GM23338 (cell line): ENCODE data around the gene NET1. TPM values are rescaled to one million over a fixed set of nuclear protein-coding genes. Genes with fewer than 3 reads are reported as not detected.

Experiments
- ATAC-seq: fragments of 200-7000 bp; cut with Tn5 transposase; 3 replicates; pipeline ENCODE4 v1.9.1; 2020
- DNase-seq: peaks from one replicate; pipeline ENCODE4 v3.0.0-alpha.2; 2015; ENCODE audit warnings: low spot score
- H2AFZ ChIP-seq: fragments of 200-600 bp; sonication (generic); 2 replicates; pipeline ENCODE4 v1.8.0; 2016; ENCODE audit warnings: antibody characterized with exemption, mild to moderate bottlenecking, moderate library complexity
- H3F3A ChIP-seq: fragments of 200-600 bp; sonication (generic); replicated peaks from 2 replicates; pipeline ENCODE4 v1.8.0; 2017; ENCODE audit warnings: antibody characterized with exemption, mixed run types, low read depth
- H3K27ac ChIP-seq: fragments of 200-600 bp; sonication (generic); 2 replicates; pipeline ENCODE4 v1.6.1; 2016; ENCODE audit warnings: low read depth
- H3K27me3 ChIP-seq: fragments of 200-600 bp; sonication (generic); 2 replicates; pipeline ENCODE4 v1.8.0; 2016; ENCODE audit warnings: mild to moderate bottlenecking, mixed run types, moderate library complexity; ENCODE audit not compliant: insufficient read depth
- H3K36me3 ChIP-seq: fragments of 200-600 bp; sonication (generic); 2 replicates; pipeline ENCODE4 v1.8.0; 2016; ENCODE audit warnings: mild to moderate bottlenecking; ENCODE audit not compliant: insufficient read depth
- H3K4me1 ChIP-seq: fragments of 200-600 bp; sonication (generic); 2 replicates; pipeline ENCODE4 v1.8.0; 2016; ENCODE audit warnings: mild to moderate bottlenecking, moderate library complexity; ENCODE audit not compliant: insufficient read depth
- H3K4me2 ChIP-seq: fragments of 200-600 bp; sonication (generic); 2 replicates; pipeline ENCODE4 v1.7.1; 2017; ENCODE audit warnings: mixed run types
- H3K4me3 ChIP-seq: fragments of 200-600 bp; sonication (generic); 2 replicates; pipeline ENCODE4 v1.6.1; 2016; ENCODE audit warnings: mixed run types
- H3K79me2 ChIP-seq: fragments of 200-600 bp; sonication (generic); replicated peaks from 2 replicates; pipeline ENCODE4 v1.8.0; 2017; ENCODE audit warnings: mild to moderate bottlenecking; ENCODE audit not compliant: insufficient read depth
- H3K9me2 ChIP-seq: fragments of 200-600 bp; sonication (generic); 2 replicates; pipeline ENCODE4 v1.8.0; 2017; ENCODE audit not compliant: insufficient read depth
- H4K20me1 ChIP-seq: fragments of 200-600 bp; sonication (generic); replicated peaks from 2 replicates; pipeline ENCODE4 v1.8.0; 2017; ENCODE audit warnings: mild to moderate bottlenecking; ENCODE audit not compliant: insufficient read depth
- H3K27ac Mint-ChIP-seq: 2 replicates; pipeline ENCODE4 v1.8.0; 2020; ENCODE audit warnings: inconsistent platforms, mild to moderate bottlenecking, moderate library complexity, mixed read lengths
- H3K27me3 Mint-ChIP-seq: 3 replicates; pipeline ENCODE4 v1.8.0; 2022; ENCODE audit warnings: low read depth, mild to moderate bottlenecking, moderate library complexity, mixed read lengths, inconsistent platforms; ENCODE audit not compliant: insufficient read depth, poor library complexity
- H3K36me3 Mint-ChIP-seq: 3 replicates; pipeline ENCODE4 v1.8.0; 2021; ENCODE audit warnings: low read depth, mild to moderate bottlenecking, inconsistent platforms, moderate library complexity, mixed read lengths
- H3K4me1 Mint-ChIP-seq: 3 replicates; pipeline ENCODE4 v1.8.0; 2020; ENCODE audit warnings: mild to moderate bottlenecking, inconsistent platforms, mixed read lengths
- H3K4me3 Mint-ChIP-seq: 3 replicates; pipeline ENCODE4 v1.8.0; 2021; ENCODE audit warnings: moderate library complexity, mild to moderate bottlenecking, inconsistent platforms, mixed read lengths
- H3K9me3 Mint-ChIP-seq: 3 replicates; pipeline ENCODE4 v1.8.0; 2020; ENCODE audit warnings: moderate library complexity, mild to moderate bottlenecking, inconsistent platforms, mixed read lengths
- CREB1 ChIP-seq: fragments of 250-450 bp; sonication (Bioruptor Pico); IDR thresholded peaks from 2 replicates; pipeline ENCODE4 v1.5.0; 2020; ENCODE audit warnings: low read depth, mild to moderate bottlenecking, moderate library complexity
- EZH2 ChIP-seq: fragments of 200-600 bp; sonication (generic); IDR thresholded peaks from one replicate; pipeline ENCODE4 v1.8.0; 2017; ENCODE audit warnings: antibody characterized with exemption, mild to moderate bottlenecking, low read depth; ENCODE audit not compliant: unreplicated experiment
- EZH2phosphoT487 ChIP-seq: fragments of 200-600 bp; sonication (generic); IDR thresholded peaks from one replicate; pipeline ENCODE4 v1.8.1; 2018; ENCODE audit warnings: antibody characterized with exemption; ENCODE audit not compliant: unreplicated experiment
- JUNB ChIP-seq: IDR thresholded peaks from one replicate; pipeline ENCODE4 v1.6.1; 2016; ENCODE audit warnings: antibody characterized with exemption; ENCODE audit not compliant: unreplicated experiment
- NANOG ChIP-seq: IDR thresholded peaks from 2 replicates; pipeline ENCODE4 v1.6.1; 2016; ENCODE audit warnings: antibody characterized with exemption, borderline replicate concordance
- POLR2AphosphoS5 ChIP-seq: IDR thresholded peaks from 2 replicates; pipeline ENCODE4 v1.6.1; 2016; ENCODE audit warnings: antibody characterized with exemption, low read depth
- STAT1 ChIP-seq: IDR thresholded peaks from one replicate; pipeline ENCODE4 v1.6.1; 2016; ENCODE audit warnings: antibody characterized with exemption; ENCODE audit not compliant: unreplicated experiment
- ZNF114 ChIP-seq: fragments of 250-450 bp; sonication (Bioruptor Pico); IDR thresholded peaks from 2 replicates; pipeline ENCODE4 v1.5.0; 2020; ENCODE audit warnings: mild to moderate bottlenecking, moderate library complexity
- ZNF331 ChIP-seq: fragments of 250-450 bp; sonication (Bioruptor Pico); IDR thresholded peaks from 2 replicates; pipeline ENCODE4 v1.5.0; 2020; ENCODE audit warnings: low read depth, mild to moderate bottlenecking, moderate library complexity
- polyA plus RNA-seq: library from polyadenylated mRNA; unstranded; fragments of >200 nt; fragmentation: Nextera tagmentation; extraction: Ambion mirVana; gene quantifications from 2 replicates; pipeline ENCODE4 v1.2.1, GENCODE V29; 2016
- total RNA-seq: library from RNA; depleted of rRNA; stranded (reverse); fragments of >200 nt; shearing (Covaris generic); gene quantifications from 2 replicates; pipeline ENCODE4 v1.2.3, GENCODE V29; 2014
- TF ChIP-seq, protein P1 (sequence below): IDR thresholded peaks from one replicate; pipeline ENCODE4 v1.6.1; 2018; ENCODE audit warnings: antibody characterized with exemption; ENCODE audit not compliant: unreplicated experiment
- TF ChIP-seq, protein P2 (sequence below), 2 experiments: fragments of 200-600 bp in 1 of 2; sonication (generic) in 1 of 2; conservative IDR thresholded peaks; 2 replicates each; pipeline versions ENCODE4 v1.5.1 to v1.6.1; 2016 to 2017; ENCODE audit warnings: antibody characterized with exemption in 2 of 2, low read depth in 2 of 2, mild to moderate bottlenecking in 2 of 2, moderate library complexity in 1 of 2
- TF ChIP-seq, protein P3 (sequence below): IDR thresholded peaks from 2 replicates; pipeline ENCODE4 v1.6.1; 2016; ENCODE audit warnings: antibody characterized with exemption
- TF ChIP-seq, protein P4 (sequence below): fragments of 250-450 bp; sonication (Bioruptor Pico); IDR thresholded peaks from 2 replicates; pipeline ENCODE4 v1.5.0; 2020; ENCODE audit warnings: mild to moderate bottlenecking, moderate library complexity

NET1 gene
- total and polyA plus RNA-seq, 2 experiments from 2014 or later = 47.9 to 93.9 TPM

DNA sequence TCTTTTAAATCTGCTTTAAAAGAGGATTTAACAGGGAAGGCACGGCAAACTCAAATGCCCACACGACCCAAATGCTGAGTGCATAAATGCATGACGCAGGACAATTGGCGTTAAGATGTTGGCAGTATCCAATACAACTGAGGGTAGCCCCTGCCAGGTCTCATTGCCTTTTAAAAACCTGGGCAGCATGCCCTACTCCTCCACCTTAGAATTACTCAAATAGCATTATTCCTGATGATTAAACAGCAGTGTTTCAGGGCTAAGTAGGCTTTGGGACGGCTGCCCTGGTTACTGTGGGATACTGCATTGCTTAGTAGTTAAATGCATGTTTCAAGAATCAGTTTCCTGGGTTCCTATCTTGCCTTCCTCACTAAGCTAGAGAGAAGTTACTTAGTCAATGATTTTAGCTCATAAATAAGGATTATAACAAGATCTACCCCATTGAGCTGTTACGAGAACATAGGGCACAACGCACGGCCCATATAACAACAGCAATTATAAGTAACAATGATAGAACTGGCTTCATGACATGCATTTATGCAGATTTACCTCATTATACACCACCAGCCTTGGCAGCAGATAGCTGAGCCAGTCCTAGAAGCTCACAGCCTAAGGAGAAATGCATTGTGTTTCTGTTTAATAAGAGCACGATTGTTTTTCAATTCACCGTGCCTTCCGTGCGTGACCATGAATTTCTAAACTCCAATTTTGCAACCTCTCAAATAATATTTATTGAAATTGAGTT, 15.6 kb upstream of the NET1 start:
- peaks cover 24% of the 10 kb centered on the region for H3K9me3 Mint-ChIP-seq
- H3K4me3 Mint-ChIP-seq = no peak overlapping the region
- H3K27me3 ChIP-seq = no peaks in the 10 kb centered on the region
- H2AFZ ChIP-seq = peak overlapping the region; percentile 23; the same call in 1 of the 2 replicates
- no peaks in the 10 kb centered on the region for H4K20me1 ChIP-seq
- 0 out of 2 replicates have a peak, but pooled peaks cover 1% of the 10 kb centered on the region for H3K36me3 ChIP-seq
- no peak overlapping the region for H3K27ac ChIP-seq
- TF ChIP-seq, protein P1, sequence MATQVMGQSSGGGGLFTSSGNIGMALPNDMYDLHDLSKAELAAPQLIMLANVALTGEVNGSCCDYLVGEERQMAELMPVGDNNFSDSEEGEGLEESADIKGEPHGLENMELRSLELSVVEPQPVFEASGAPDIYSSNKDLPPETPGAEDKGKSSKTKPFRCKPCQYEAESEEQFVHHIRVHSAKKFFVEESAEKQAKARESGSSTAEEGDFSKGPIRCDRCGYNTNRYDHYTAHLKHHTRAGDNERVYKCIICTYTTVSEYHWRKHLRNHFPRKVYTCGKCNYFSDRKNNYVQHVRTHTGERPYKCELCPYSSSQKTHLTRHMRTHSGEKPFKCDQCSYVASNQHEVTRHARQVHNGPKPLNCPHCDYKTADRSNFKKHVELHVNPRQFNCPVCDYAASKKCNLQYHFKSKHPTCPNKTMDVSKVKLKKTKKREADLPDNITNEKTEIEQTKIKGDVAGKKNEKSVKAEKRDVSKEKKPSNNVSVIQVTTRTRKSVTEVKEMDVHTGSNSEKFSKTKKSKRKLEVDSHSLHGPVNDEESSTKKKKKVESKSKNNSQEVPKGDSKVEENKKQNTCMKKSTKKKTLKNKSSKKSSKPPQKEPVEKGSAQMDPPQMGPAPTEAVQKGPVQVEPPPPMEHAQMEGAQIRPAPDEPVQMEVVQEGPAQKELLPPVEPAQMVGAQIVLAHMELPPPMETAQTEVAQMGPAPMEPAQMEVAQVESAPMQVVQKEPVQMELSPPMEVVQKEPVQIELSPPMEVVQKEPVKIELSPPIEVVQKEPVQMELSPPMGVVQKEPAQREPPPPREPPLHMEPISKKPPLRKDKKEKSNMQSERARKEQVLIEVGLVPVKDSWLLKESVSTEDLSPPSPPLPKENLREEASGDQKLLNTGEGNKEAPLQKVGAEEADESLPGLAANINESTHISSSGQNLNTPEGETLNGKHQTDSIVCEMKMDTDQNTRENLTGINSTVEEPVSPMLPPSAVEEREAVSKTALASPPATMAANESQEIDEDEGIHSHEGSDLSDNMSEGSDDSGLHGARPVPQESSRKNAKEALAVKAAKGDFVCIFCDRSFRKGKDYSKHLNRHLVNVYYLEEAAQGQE = no peak
- TF ChIP-seq STAT1 = no peak
- no peak for TF ChIP-seq ZNF114
- TF ChIP-seq, protein P2, sequence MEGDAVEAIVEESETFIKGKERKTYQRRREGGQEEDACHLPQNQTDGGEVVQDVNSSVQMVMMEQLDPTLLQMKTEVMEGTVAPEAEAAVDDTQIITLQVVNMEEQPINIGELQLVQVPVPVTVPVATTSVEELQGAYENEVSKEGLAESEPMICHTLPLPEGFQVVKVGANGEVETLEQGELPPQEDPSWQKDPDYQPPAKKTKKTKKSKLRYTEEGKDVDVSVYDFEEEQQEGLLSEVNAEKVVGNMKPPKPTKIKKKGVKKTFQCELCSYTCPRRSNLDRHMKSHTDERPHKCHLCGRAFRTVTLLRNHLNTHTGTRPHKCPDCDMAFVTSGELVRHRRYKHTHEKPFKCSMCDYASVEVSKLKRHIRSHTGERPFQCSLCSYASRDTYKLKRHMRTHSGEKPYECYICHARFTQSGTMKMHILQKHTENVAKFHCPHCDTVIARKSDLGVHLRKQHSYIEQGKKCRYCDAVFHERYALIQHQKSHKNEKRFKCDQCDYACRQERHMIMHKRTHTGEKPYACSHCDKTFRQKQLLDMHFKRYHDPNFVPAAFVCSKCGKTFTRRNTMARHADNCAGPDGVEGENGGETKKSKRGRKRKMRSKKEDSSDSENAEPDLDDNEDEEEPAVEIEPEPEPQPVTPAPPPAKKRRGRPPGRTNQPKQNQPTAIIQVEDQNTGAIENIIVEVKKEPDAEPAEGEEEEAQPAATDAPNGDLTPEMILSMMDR (conservative IDR thresholded peaks at IDR 0.05; ENCODE audit: low read depth in 2 of 2) = no peak
- TF ChIP-seq, protein P3, sequence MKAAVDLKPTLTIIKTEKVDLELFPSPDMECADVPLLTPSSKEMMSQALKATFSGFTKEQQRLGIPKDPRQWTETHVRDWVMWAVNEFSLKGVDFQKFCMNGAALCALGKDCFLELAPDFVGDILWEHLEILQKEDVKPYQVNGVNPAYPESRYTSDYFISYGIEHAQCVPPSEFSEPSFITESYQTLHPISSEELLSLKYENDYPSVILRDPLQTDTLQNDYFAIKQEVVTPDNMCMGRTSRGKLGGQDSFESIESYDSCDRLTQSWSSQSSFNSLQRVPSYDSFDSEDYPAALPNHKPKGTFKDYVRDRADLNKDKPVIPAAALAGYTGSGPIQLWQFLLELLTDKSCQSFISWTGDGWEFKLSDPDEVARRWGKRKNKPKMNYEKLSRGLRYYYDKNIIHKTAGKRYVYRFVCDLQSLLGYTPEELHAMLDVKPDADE = no peak
- no peak for TF ChIP-seq JUNB
- TF ChIP-seq POLR2AphosphoS5 = no peak
- no peak for TF ChIP-seq CREB1
- TF ChIP-seq NANOG = no peak
- no peak for TF ChIP-seq EZH2
- TF ChIP-seq, protein P4, sequence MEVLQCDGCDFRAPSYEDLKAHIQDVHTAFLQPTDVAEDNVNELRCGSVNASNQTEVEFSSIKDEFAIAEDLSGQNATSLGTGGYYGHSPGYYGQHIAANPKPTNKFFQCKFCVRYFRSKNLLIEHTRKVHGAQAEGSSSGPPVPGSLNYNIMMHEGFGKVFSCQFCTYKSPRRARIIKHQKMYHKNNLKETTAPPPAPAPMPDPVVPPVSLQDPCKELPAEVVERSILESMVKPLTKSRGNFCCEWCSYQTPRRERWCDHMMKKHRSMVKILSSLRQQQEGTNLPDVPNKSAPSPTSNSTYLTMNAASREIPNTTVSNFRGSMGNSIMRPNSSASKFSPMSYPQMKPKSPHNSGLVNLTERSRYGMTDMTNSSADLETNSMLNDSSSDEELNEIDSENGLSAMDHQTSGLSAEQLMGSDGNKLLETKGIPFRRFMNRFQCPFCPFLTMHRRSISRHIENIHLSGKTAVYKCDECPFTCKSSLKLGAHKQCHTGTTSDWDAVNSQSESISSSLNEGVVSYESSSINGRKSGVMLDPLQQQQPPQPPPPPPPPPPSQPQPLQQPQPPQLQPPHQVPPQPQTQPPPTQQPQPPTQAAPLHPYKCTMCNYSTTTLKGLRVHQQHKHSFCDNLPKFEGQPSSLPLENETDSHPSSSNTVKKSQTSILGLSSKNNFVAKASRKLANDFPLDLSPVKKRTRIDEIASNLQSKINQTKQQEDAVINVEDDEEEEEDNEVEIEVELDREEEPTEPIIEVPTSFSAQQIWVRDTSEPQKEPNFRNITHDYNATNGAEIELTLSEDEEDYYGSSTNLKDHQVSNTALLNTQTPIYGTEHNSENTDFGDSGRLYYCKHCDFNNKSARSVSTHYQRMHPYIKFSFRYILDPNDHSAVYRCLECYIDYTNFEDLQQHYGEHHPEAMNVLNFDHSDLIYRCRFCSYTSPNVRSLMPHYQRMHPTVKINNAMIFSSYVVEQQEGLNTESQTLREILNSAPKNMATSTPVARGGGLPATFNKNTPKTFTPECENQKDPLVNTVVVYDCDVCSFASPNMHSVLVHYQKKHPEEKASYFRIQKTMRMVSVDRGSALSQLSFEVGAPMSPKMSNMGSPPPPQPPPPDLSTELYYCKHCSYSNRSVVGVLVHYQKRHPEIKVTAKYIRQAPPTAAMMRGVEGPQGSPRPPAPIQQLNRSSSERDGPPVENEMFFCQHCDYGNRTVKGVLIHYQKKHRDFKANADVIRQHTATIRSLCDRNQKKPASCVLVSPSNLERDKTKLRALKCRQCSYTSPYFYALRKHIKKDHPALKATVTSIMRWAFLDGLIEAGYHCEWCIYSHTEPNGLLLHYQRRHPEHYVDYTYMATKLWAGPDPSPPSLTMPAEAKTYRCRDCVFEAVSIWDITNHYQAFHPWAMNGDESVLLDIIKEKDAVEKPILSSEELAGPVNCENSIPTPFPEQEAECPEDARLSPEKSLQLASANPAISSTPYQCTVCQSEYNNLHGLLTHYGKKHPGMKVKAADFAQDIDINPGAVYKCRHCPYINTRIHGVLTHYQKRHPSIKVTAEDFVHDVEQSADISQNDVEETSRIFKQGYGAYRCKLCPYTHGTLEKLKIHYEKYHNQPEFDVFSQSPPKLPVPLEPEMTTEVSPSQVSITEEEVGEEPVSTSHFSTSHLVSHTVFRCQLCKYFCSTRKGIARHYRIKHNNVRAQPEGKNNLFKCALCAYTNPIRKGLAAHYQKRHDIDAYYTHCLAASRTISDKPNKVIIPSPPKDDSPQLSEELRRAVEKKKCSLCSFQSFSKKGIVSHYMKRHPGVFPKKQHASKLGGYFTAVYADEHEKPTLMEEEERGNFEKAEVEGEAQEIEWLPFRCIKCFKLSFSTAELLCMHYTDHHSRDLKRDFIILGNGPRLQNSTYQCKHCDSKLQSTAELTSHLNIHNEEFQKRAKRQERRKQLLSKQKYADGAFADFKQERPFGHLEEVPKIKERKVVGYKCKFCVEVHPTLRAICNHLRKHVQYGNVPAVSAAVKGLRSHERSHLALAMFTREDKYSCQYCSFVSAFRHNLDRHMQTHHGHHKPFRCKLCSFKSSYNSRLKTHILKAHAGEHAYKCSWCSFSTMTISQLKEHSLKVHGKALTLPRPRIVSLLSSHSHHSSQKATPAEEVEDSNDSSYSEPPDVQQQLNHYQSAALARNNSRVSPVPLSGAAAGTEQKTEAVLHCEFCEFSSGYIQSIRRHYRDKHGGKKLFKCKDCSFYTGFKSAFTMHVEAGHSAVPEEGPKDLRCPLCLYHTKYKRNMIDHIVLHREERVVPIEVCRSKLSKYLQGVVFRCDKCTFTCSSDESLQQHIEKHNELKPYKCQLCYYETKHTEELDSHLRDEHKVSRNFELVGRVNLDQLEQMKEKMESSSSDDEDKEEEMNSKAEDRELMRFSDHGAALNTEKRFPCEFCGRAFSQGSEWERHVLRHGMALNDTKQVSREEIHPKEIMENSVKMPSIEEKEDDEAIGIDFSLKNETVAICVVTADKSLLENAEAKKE (CRISPR knock-in tag) = no peak
- TF ChIP-seq EZH2phosphoT487 = no peak
- TF ChIP-seq ZNF331 = no peak
- ATAC-seq (no peak), DNase-seq (no peak)
- no peaks in the 10 kb centered on the region for H3F3A ChIP-seq
- H3K4me1 Mint-ChIP-seq = peaks cover 5% of the 10 kb centered on the region
- no peak overlapping the region for H3K4me2 ChIP-seq
- no peaks in the 10 kb centered on the region for H3K4me1 ChIP-seq
- H3K36me3 Mint-ChIP-seq = peaks cover 13% of the 10 kb centered on the region; the same call in 2 of the 3 replicates
- no peak overlapping the region for H3K4me3 ChIP-seq
- peaks cover 8% of the 10 kb centered on the region for H3K27me3 Mint-ChIP-seq
- no peaks in the 10 kb centered on the region for H3K79me2 ChIP-seq
- peaks cover 8% of the 10 kb centered on the region; the same call in 1 of the 2 replicates for H3K9me2 ChIP-seq
- H3K27ac Mint-ChIP-seq = no peak overlapping the region
